NB4 (cell line): ENCODE data around the gene WDR45.

Experiments used
- TF ChIP-seq, protein P1 (sequence below): IDR thresholded peaks from 2 replicates; pipeline ENCODE4 v1.6.1; 2011; ENCODE audit warnings: low read depth, low read length
- TF ChIP-seq, protein P2 (sequence below): IDR thresholded peaks from one replicate; pipeline ENCODE4 v1.5.1; 2012; ENCODE audit warnings: low read depth, low read length

DNA sequence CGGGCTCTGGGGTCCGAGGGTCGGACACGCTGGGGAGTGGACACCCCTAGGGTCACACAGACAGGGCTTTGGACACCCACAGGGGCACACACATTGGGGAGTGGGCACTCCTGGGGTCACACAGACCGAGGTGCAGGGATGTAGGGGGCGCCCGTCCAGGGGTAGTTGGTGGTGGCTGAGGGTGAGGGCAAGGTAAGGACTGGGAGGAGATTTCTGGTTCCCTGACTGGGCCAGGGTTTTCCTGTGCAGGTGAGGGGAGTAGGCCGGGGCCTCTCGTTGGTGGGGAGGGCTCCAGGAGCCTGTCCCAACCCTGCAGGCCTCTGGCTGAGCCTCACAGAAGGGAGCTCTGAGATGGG, 21.9 kb upstream of the WDR45 start:
- TF ChIP-seq, protein P1, sequence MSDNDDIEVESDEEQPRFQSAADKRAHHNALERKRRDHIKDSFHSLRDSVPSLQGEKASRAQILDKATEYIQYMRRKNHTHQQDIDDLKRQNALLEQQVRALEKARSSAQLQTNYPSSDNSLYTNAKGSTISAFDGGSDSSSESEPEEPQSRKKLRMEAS: no peak
- TF ChIP-seq, protein P2, sequence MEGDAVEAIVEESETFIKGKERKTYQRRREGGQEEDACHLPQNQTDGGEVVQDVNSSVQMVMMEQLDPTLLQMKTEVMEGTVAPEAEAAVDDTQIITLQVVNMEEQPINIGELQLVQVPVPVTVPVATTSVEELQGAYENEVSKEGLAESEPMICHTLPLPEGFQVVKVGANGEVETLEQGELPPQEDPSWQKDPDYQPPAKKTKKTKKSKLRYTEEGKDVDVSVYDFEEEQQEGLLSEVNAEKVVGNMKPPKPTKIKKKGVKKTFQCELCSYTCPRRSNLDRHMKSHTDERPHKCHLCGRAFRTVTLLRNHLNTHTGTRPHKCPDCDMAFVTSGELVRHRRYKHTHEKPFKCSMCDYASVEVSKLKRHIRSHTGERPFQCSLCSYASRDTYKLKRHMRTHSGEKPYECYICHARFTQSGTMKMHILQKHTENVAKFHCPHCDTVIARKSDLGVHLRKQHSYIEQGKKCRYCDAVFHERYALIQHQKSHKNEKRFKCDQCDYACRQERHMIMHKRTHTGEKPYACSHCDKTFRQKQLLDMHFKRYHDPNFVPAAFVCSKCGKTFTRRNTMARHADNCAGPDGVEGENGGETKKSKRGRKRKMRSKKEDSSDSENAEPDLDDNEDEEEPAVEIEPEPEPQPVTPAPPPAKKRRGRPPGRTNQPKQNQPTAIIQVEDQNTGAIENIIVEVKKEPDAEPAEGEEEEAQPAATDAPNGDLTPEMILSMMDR: no peak
